CD4-positive, alpha-beta T cell treated with Interleukin-17A for 4 hours (primary cell): ENCODE measurements around the gene GTPBP1.

ENCODE experiments used
- DNase-seq: peaks from one replicate; pipeline ENCODE4 v3.0.0-alpha.2; 2020; ENCODE audit warnings: mixed read lengths

GTPBP1 gene

DNA sequence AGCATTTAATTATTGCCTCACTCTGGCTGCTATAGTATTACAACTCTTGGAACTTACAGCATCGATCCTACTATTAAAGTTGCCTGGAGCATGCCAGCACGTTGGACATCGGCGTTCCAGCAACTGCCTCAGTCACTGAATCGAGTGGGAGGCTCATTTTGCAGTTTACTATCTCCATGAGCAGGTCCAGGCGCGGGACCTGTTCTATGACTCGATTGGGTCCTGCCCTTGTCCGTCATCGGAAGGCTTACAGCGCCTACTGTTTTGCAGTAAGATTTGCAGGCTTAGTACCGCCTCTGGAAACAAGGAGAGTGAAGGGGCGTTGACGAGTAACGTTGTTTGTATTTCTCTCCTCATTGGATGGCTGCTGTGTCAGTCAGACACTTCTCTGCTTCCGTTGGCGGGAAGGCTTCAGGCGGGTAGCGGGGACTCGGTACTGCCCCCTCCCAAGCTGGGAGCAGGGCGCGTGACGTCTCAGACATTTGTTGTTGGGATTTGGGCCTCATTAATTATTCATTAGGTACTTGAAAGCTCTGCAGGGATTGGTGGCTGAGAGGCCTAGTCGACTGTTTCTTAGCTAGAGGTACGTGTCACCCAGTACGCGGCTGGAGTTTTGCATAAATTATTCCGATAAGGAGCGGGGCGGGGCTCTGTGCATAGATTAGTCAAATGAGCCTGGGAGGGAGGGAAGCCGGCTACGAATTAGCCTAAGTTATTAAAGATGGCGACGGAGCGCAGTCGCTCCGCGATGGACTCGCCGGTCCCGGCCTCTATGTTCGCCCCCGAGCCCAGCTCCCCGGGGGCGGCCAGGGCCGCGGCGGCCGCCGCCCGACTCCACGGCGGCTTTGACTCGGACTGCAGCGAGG, at the start of gene GTPBP1:
TSS of gene GTPBP1 (plus strand) at position 710 of the 866 bp plus-strand sequence. CDS start at position 722, 12 bp downstream.
- DNase-seq = peak; percentile 96

DNA sequence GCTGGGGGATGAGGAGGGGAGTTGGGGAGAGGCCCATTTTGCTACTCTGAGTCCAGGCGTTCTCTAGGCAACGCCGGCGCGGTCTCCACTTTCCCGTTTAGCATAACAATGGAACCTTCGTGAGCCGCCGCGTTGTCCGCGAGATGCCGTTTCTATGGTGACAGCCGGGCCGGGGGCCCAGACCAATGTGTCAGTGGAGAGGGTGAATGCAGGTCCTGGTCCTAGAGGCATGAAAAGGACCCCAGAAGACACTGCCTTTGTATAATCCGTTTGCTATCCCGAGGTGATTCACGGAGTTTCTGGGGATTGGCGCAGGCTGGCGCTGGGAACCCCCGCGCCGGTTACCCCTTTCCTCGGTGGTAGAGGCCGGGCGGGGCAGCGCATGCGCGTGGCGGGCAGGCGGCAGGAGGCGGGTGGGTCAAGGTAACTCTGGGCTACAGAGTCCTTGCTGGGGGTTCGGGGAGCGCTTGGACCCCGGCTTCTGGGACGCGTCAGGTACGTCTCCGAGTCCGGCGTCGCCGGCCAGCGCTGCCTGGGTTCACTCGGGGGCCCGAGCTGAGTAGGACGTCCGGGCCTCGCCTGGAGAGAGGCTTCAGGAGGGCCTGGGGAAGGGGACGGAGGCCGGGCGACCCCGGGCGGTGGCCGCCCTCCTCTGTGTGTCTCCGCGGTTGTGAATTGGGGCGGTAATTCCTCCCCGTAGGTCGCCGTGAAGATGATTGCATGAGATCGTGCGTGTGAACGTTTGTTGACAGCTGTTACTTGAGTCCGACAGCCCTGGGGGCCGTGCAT, 49.3 kb upstream of the GTPBP1 start, which contains the start of the genes CBY1 and FAM227A:
TSS of gene CBY1 (plus strand) at position 383 of the 789 bp plus-strand sequence. CDS start 11,417 bp downstream, outside the sequence.
TSS of gene FAM227A (minus strand) at position 137 of the 789 bp plus-strand sequence. CDS start 6,224 bp downstream, outside the sequence.
- DNase-seq = peak; percentile 89

DNA sequence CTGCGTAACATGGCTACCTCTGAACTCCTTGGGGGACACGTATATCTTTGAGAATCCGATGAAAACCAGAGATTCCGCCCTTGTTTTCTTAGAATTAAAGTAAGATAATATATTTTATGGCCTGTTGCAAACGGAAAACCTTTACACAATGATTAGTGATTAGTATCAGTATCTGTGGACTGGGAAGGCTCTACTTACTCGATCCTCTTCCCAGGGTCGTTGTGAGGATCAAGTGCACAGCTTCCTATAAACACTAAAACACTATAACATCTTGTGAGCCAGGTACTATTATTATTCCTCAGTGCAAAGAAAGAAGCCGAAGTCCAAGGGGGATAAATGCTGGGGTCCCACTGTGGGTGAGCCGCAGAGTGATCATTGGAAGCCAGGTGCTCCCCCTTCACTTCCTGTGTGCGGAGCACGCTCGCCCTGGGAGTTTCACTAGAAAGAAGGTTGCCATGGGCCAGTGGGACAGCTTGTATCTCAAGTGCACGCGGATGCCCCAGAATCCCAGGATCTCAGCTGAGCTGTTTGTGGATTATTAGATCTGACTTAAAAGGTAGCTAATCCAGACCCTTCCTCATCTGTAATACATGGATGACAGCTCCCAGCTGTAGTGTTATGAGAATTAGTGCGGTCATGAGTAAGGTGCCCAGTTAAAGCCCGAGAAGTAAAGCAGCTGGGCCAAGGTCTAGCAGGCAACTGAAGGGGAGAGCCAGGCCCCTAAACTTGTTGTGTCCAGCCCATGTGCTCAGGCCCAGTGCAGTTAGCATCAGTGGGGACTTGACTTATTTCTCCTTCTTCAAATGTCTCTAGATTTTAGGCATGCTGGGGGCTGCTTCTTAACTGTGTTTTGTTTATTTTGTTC, 48.5 kb upstream of the GTPBP1 start:
- DNase-seq = peak; percentile 50

DNA sequence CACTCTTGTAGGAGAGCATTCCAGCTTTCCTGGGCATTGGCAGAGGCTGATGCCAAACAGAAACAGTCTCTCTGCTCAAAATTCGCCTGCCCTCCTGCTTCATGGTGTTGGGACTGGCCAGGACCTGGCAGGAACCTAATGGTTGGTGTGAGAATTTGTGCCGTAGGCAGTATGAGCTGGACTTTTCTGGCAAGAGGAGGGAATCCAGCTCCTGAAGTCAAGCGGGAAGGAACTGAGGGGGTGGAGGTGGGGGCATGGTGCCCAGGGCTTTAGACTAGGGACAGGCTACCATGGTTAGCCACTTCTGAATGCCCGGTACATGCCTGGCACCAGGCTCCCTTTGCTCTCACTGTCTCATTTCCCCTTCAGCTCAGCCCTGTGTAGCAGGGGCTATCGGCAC, 30.9 kb upstream of the GTPBP1 start:
- DNase-seq = no peak

DNA sequence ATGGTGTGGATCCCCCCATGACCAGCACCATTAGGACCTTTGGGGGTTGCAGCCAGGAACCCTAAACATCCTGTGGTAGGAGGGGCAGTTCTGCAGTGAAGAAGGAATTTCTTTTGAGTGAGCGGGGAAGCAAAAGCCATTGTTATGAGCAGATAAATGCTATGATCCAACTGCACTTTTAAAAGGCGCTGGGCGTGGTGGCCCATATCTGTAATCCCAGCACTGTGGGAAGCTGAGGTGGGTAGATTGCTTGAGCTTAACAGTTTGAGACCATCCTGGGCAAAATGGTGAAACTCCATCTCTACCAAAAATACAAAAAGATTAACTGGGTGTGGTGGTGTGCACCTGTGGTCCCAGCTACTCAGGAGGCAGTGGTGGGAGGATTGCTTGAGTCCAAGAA, 29.9 kb upstream of the GTPBP1 start:
- no peak for DNase-seq

DNA sequence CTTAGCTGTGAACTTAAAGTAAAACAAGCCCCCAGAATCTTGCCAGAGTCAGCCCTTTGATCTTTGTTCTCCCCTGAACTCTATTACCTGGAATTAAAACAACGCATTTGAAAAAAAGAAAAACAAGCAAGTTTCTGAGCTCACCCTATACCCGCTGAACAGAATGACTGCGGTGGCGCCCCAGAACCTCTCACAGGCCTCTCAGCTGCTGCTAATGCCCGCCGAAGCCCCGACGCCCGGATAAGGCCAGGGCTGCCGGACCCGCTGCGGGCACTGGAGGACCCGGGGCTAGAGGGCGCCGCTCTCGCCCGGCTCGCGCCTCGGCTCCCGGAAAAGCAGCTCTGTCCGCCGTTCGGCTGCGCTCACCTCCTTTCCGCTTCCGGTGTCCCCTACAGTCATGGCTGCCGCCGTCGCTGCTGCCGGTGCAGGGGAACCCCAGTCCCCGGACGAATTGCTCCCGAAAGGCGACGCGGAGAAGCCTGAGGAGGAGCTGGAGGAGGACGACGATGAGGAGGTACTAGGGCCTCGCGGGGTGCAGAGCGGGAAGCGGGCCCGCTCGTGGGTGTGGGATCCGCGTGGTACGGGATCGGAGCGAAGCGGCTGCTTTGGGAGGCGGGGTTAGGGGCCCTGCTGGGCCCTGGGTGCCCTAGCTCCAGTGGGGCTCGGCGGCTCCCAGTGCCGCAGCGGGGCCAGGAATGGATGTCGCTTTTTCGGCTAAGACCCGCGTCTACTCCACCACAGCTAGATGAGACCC, 24.0 kb upstream of the GTPBP1 start, which contains the start of gene TOMM22:
TSS of gene TOMM22 (plus strand) at position 376 of the 754 bp plus-strand sequence. CDS start at position 398, 22 bp downstream.
- peak; percentile 88 for DNase-seq

DNA sequence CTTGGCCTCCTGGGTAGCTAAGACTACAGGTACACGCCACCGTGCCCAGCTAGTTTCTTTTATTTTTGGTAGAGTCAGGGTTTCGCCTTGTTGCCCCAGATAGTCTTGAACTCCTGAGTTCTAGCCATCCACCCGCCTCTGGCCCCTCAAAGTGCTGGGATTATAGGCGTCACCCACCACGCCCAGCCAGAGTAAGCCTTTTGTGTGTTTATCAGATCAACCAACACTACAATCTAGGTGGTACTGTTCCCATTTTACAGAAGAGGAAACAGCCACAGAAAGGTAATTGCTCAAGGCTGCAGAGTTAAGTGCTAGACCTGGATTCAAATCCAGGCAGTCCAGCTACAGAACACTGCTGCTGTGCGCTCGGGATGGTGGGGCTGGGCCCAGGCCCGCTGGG, 20.8 kb upstream of the GTPBP1 start:
- no peak for DNase-seq

DNA sequence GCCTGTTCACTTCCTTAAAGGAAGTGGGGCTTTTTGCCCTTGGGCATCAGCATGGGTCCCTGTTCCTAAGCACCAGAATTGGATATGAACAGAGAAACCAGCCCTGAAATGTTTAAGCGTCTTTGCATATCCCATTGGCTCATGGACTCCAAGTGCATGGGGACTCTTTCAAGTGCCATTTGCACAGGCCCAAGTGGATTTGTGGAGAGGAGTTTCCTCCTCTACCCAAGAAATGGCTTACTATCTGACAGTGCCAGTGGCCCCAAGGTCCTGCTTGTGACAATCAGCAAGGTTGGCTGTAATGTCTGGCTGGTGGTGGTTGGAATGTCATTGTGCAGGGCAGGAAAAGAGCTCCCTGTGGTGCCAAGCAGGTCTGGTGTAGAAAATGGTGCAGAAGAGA, 20.0 kb upstream of the GTPBP1 start:
- no peak for DNase-seq

DNA sequence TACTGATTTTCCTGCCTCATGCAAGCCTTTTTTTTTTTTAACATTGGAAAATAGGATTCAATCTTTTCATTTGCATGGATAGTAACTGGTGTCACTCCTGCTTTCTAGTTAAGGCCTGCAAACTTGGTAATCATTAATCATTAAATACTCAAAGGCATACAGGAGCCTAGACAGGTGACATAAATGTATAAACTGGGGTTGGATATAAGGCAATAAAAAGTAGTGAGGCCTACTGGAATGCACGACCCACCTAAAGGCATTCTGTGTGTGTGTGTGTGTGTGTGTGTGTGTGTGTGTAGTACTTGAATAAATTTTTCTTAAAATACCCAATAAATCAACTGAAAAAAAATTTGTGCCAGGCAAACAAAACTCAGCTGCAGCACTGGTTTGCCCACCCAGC, 16.1 kb upstream of the GTPBP1 start:
- DNase-seq = no peak

DNA sequence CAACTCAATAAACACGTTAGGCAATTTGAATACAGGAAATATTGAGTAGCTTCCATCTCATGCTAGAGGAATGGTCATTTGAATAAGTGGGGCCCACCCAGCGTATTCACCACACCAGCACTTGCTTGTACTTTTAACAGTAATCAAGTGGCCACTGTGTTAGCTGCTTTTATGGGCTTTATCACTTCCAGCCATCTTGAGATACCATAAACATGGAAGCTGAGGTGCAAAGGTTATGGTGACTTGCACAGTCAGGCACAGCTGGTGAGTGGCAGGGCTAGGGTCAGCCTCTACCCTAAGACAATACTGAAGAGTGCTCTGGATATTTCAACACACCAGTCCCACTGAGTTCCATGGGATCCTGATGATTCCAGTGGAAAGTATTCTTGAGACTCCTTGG, 11.7 kb upstream of the GTPBP1 start:
- DNase-seq = no peak

DNA sequence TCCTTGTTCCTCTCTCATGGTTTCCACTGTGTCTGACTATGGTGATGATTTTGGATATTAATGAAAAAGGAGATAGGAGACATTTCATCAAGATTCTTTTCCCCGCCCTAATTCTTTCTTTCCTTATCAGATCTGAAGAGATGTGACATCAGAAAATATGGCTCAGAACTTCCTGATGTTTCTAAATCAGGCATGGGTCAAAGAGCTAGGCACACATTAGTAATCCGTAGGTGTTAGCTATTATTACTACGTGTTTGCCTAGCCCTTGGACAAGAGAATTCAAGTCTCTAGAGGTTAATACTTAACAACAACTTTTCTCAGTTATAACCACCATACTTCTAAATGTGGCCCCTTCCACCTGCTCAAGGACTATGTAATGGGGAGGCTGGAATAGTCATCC, 10.8 kb upstream of the GTPBP1 start:
- no peak for DNase-seq

DNA sequence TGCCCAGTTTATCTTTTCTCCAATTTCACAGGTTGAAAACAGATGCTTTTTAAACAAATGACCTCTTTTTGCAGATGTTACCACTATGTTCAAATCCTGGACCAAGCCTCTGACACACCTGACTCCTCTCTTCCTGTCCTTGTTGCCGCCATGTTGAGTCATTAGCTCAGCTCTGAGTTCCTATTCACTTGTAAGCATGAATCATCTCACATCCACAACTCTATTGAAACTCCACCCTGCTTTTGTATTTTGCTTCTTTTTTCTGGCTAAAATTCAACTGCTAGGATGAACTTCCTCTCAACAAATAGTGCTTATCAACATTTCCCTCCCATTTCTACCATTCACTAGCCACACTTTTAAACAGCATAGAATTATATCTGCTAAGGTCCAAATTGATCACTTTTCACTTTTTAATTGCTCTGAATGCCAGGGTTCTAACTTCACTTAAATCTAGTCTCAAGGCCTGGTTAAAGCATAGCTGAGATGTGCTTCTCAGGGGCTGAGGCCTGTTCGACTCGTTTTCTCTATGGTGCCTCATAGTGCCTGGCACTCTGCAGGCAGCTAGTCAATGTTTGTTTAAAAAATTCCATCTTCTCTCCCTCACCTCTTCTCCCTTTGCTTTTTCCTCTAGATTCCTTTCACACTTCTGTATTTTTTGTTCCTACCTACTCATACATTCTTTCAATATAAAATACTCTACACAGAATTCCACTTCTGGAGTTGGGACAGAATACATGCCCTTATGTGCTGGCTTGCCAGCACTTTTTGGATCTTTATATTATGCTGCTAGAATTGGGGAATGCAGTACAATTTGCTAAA, 8.9 kb upstream of the GTPBP1 start:
- DNase-seq = peak; percentile 65

DNA sequence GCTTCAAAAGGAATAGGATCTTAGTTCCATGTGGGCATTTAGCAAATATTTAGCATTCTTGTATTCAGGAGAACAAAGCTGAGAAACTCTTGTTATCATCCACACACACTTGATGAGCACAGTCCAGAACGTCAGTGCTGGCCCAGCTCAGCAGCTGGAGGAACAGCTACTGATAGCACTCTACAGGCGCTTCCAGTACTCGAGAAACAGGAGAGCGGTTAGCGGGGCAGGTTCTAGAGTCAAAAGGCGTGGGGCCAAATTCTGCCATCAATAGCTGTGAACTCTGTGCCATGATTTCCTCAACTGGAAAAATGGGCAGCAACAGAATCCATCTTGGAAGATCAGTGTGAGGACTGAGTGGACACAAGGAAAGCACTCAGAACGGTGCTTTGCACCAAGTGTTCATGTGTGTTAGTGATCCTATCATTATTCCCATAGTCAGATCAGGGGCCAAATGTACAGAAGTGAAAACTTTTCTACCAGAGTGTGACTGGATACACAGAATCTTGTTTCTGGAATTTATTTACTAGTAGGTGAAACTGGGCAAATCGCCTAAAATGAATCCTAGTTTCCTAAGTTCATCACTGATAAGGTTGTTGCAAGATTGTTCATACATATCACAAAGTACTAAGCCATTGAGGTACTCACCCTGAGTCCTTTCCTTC, 8.2 kb upstream of the GTPBP1 start:
- DNase-seq = no peak

DNA sequence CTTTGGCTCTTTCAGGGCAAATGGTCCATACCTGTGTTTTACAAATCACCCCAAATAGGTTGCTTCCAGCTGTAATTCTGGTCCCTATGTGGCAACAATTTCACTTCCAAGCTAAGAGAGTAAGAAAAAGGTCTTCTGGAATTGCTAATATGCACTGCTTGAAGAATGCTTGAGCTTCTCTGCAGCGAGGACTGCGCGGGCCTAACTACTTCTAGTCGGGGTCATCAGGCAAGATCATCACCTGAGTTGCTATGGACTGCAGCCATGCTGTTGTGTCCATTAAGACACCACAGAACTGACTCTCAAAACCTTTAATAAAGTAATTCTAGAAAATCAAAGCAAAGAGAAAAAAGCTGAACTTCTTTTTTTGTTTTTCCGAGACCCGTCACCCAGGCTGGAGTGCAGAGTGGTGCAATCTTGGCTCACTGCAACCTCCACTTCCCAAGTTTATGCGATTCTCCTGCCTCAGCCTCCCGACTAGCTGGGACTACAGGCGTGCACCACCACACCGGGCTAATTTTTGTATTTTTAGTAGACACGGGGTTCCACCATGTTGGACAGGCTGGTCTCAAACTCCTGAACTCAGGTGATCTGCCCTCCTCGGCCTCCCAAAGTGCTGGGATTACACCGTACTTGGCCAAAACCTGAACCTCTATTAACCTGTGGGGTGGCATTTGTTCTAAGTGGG, 7.2 kb upstream of the GTPBP1 start:
- no peak for DNase-seq

DNA sequence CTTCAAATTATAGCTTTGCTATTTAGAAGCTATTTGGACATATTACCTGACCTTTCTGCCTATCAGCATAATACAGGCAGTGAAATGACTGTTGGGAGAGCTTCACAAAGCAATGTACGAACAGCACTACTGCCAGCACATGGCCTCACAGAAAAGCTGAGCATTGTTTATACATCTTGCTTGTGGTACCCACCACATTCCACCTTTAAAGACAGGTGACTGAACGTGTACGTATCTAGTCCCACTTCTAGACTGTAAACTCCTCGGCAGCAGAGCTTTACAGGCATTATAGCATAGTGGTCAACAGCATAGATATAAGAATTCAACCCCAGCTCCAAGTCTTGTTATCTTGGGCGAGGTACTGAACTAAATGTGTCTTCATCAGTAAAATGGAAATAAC, 6.6 kb upstream of the GTPBP1 start:
- no peak for DNase-seq

DNA sequence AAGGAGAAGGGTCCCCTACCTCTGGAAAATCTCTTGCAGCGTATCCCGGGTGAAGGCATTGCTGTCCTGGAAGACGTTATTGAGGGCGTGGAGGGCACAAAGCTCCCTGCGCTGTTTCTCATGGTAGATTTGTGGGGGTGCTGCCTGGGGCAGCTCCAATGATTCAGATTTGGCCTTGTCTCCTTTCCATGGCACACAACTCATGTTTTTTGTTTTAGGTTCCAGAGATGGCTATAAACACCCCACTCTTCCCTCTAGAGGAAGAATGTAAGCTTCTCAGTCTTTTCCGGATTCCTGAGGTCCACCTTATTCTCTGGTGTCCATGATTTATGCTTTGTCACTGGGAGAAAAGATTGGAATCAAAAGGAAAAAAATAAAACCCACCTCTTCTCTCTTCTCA, 6.0 kb upstream of the GTPBP1 start:
- DNase-seq = no peak

DNA sequence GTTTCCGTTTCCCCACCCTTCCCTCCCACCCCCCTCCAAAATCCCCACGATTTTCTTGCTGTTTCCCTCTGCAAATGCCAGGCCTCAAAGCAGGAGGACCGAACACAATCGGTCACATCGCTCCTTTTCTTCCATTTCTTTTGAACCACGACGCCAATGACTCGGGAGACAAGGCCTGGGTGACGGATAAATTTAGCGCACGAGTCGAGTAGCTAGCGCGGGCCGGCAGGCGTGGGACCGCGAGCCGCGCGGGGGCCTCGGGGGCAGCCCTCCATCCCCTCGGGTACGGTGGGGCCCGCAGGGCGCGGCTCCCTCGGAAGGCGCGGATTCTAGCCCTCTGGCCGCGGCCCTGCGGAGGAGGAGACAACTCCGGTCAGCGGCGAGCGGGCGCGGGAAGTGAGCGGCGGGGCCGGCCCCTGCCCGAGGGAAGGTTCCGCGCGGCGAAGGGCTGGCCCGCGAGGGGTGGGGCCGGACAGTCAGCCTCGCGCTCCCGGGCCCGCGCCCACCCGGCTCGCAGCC, 5.4 kb upstream of the GTPBP1 start:
- DNase-seq = no peak

DNA sequence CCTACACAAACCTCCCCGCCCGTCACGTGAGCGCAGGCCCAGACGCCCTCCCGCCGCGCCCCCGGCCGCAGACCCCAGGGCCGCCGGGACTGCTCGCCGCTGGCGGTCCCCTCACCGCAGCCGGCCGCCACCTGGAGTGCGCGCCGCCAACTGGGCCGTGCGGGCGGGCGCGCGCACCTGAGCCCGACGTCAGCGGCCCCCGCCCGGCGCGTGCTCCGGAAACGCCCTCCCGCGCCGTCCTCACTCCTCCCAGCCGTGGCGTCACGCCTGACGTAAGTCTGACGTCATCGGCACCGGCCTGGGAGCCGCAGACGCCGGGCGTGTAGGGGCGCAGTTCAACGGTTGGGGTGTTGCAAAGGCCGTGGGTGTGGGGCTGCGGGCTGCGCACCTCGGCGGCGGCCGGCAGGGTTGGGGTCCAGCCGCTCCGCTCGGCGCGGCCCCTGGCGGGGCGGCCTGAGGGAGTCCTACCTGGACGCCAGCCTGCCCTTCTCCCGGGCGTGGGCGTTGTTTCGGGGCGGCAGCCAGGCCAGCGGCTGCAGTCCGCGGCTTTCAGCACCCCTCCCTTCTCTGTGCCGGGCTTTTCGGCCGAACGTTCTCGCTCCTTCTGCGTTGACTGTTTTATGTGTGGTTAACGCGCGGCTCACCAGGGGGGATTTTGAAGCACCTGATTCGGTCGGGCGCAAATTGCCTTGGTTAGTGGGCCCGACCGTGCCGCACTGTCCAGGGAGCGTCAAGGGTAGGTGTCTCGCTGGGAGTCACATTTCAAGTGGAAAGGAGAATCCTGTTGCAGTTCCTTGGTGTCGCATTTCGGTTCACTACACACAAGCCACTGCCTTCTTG, 4.7 kb upstream of the GTPBP1 start, which contains the start of gene JOSD1:
TSS of gene JOSD1 (minus strand) at position 155 of the 840 bp plus-strand sequence. CDS start 956 bp downstream, outside the sequence.
- DNase-seq = peak; percentile 96
